ENCODE results near the gene MSI2. TPM values are rescaled to one million over a fixed set of nuclear protein-coding genes. Genes with fewer than 3 reads are reported as not detected.
"Not testable (repeated sequence)": the region's sequence is repeated elsewhere in the genome, so short reads cannot be mapped to it uniquely, and the experiment has no call there.

The MSI2 gene
- 100 to 1,000 TPM; 105 to 113 (median 109) TPM for total RNA-seq
- 43.9 TPM for polyA plus RNA-seq
- long read RNA-seq, donor 1, partial matches to known transcripts = 1 of 35 reads
- long read RNA-seq, donor 1, other reads (novel, unspliced or antisense) = 34 of 35 reads
- long read RNA-seq, donor 2, partial matches to known transcripts = 0 of 13 reads
- long read RNA-seq, donor 2, other reads (novel, unspliced or antisense) = 13 of 13 reads
- long read RNA-seq, donor 3, full-length matches to known transcripts = 4 of 54 reads
- long read RNA-seq, donor 3, partial matches to known transcripts = 12 of 54 reads
- long read RNA-seq, donor 3, other reads (novel, unspliced or antisense) = 38 of 54 reads
- long read RNA-seq, donor 4, partial matches to known transcripts = 0 of 9 reads
- long read RNA-seq, donor 4, other reads (novel, unspliced or antisense) = 9 of 9 reads

- Histone ChIP-seq H3K27ac (ENCODE audit: low read length) (peak within 1 kb of the TSS; percentile 88), H3K4me3 (ENCODE audit: low read length) (peak within 1 kb of the TSS; percentile 99), H3K4me1 (ENCODE audit: control insufficient read depth, insufficient read depth, low read length) (peaks cover 2% of the 10 kb centered on the region), H3K9me3 (ENCODE audit: control insufficient read depth, low read length) (no peaks in the 10 kb centered on the region), H3K27me3 (ENCODE audit: control insufficient read depth, insufficient read depth) (no peaks in the 10 kb centered on the region)
- ATAC-seq = peak; percentile 93
- peak; percentile 97 to 98 (median 98) for DNase-seq
- under 1% methylated on average over 86 of the region's 88 CpGs for WGBS
- intact Hi-C loops (cut with DNase I) = loop anchor here in 1 of 4 donors (10.0 kb wide), 1 partner anchor 579 kb away; no protein-coding TSS in a partner anchor
Measured at GRCh38 chr17:57255776-57256681, at the start of gene MSI2. Gene MSI2 (plus strand): TSS chr17:57256523. CDS start chr17:57256743, 220 bp downstream.

- Histone ChIP-seq H3K9me3 (ENCODE audit: control insufficient read depth, low read length) (no peaks in the 10 kb centered on the region), H3K27ac (ENCODE audit: low read length) (no peak overlapping the region), H3K27me3 (ENCODE audit: control insufficient read depth, insufficient read depth) (no peaks in the 10 kb centered on the region), H3K4me3 (ENCODE audit: low read length) (no peak overlapping the region), H3K4me1 (ENCODE audit: control insufficient read depth, insufficient read depth, low read length) (no peaks in the 10 kb centered on the region)
- DNase-seq = no peak
- WGBS = 96% methylated on average over 1 of the region's 1 CpG
- intact Hi-C loops (cut with DNase I) = no loop called here
- ATAC-seq = no peak
Measured at GRCh38 chr17:57206928-57207327, 49.4 kb upstream of the MSI2 start.

GRCh38 chr17:57207396-57207795, 48.9 kb upstream of the MSI2 start:
- Histone ChIP-seq H3K27ac (ENCODE audit: low read length) (no peak overlapping the region), H3K4me3 (ENCODE audit: low read length) (no peak overlapping the region), H3K27me3 (ENCODE audit: control insufficient read depth, insufficient read depth) (no peaks in the 10 kb centered on the region), H3K9me3 (ENCODE audit: control insufficient read depth, low read length) (no peaks in the 10 kb centered on the region), H3K4me1 (ENCODE audit: control insufficient read depth, insufficient read depth, low read length) (no peaks in the 10 kb centered on the region)
- ATAC-seq = no peak
- intact Hi-C loops (cut with DNase I) = no loop called here
- 69% methylated on average over 2 of the region's 2 CpGs for WGBS
- DNase-seq = no peak

GRCh38 chr17:57210224-57210553, 46.1 kb upstream of the MSI2 start:
- Histone ChIP-seq H3K4me1 (ENCODE audit: control insufficient read depth, insufficient read depth, low read length) (no peaks in the 10 kb centered on the region), H3K27ac (ENCODE audit: low read length) (no peak overlapping the region), H3K27me3 (ENCODE audit: control insufficient read depth, insufficient read depth) (no peaks in the 10 kb centered on the region), H3K4me3 (ENCODE audit: low read length) (no peak overlapping the region), H3K9me3 (ENCODE audit: control insufficient read depth, low read length) (no peaks in the 10 kb centered on the region)
- DNase-seq (no peak), ATAC-seq (no peak)
- intact Hi-C loops (cut with DNase I) = no loop called here

GRCh38 chr17:57210972-57211411, 45.3 kb upstream of the MSI2 start:
- DNase-seq = no peak
- no peak overlapping the region for H3K4me3 ChIP-seq (ENCODE audit: low read length)
- H3K27ac ChIP-seq (ENCODE audit: low read length) = no peak overlapping the region
- peak in 1 of 2 donors; percentile 71 for ATAC-seq
- H3K4me1 ChIP-seq (ENCODE audit: control insufficient read depth, insufficient read depth, low read length) = no peaks in the 10 kb centered on the region
- intact Hi-C loops (cut with DNase I) = no loop called here
- no peaks in the 10 kb centered on the region for H3K27me3 ChIP-seq (ENCODE audit: control insufficient read depth, insufficient read depth)
- 61% methylated on average over 3 of the region's 3 CpGs for WGBS
- H3K9me3 ChIP-seq (ENCODE audit: control insufficient read depth, low read length) = no peaks in the 10 kb centered on the region

- Histone ChIP-seq H3K27ac (ENCODE audit: low read length) (no peak overlapping the region), H3K9me3 (ENCODE audit: control insufficient read depth, low read length) (no peaks in the 10 kb centered on the region), H3K4me1 (ENCODE audit: control insufficient read depth, insufficient read depth, low read length) (no peaks in the 10 kb centered on the region), H3K27me3 (ENCODE audit: control insufficient read depth, insufficient read depth) (no peaks in the 10 kb centered on the region), H3K4me3 (ENCODE audit: low read length) (no peak overlapping the region)
- DNase-seq = no peak
- 65% methylated on average over 4 of the region's 4 CpGs for WGBS
- no peak for ATAC-seq
- intact Hi-C loops (cut with DNase I) = no loop called here
Measured at GRCh38 chr17:57211543-57211942, 44.8 kb upstream of the MSI2 start.

GRCh38 chr17:57213180-57213825, 43.0 kb upstream of the MSI2 start:
- Histone ChIP-seq H3K27ac (ENCODE audit: low read length) (no peak overlapping the region), H3K4me3 (ENCODE audit: low read length) (no peak overlapping the region), H3K9me3 (ENCODE audit: control insufficient read depth, low read length) (no peaks in the 10 kb centered on the region), H3K27me3 (ENCODE audit: control insufficient read depth, insufficient read depth) (no peaks in the 10 kb centered on the region), H3K4me1 (ENCODE audit: control insufficient read depth, insufficient read depth, low read length) (no peaks in the 10 kb centered on the region)
- DNase-seq (no peak), ATAC-seq (no peak)
- intact Hi-C loops (cut with DNase I) = no loop called here
- WGBS = 82% methylated on average over 5 of the region's 5 CpGs

- ATAC-seq (peak in 1 of 2 donors; percentile 45), DNase-seq (no peak)
- intact Hi-C loops (cut with DNase I) = no loop called here
- Histone ChIP-seq H3K27ac (ENCODE audit: low read length) (no peak overlapping the region), H3K9me3 (ENCODE audit: control insufficient read depth, low read length) (no peaks in the 10 kb centered on the region), H3K4me3 (ENCODE audit: low read length) (no peak overlapping the region), H3K4me1 (ENCODE audit: control insufficient read depth, insufficient read depth, low read length) (no peaks in the 10 kb centered on the region), H3K27me3 (ENCODE audit: control insufficient read depth, insufficient read depth) (no peaks in the 10 kb centered on the region)
- 76% methylated on average over 8 of the region's 8 CpGs for WGBS
Measured at GRCh38 chr17:57215317-57215716, 41.0 kb upstream of the MSI2 start.

- no peaks in the 10 kb centered on the region for H3K4me1 ChIP-seq (ENCODE audit: control insufficient read depth, insufficient read depth, low read length)
- H3K4me3 ChIP-seq (ENCODE audit: low read length) = no peak overlapping the region
- H3K27me3 ChIP-seq (ENCODE audit: control insufficient read depth, insufficient read depth) = no peaks in the 10 kb centered on the region
- H3K27ac ChIP-seq (ENCODE audit: low read length) = no peak overlapping the region
- ATAC-seq (no peak), DNase-seq (no peak)
- intact Hi-C loops (cut with DNase I) = no loop called here
- H3K9me3 ChIP-seq (ENCODE audit: control insufficient read depth, low read length) = no peaks in the 10 kb centered on the region
- WGBS = 72% methylated on average over 3 of the region's 3 CpGs
Measured at GRCh38 chr17:57221366-57222350, 34.7 kb upstream of the MSI2 start.

GRCh38 chr17:57222422-57222821, 33.9 kb upstream of the MSI2 start:
- WGBS = 92% methylated on average over 1 of the region's 1 CpG
- ATAC-seq; H3K4me3 ChIP-seq (ENCODE audit: low read length); DNase-seq; intact Hi-C loops (cut with DNase I); H3K27me3 ChIP-seq (ENCODE audit: control insufficient read depth, insufficient read depth); H3K9me3 ChIP-seq (ENCODE audit: control insufficient read depth, low read length); H3K4me1 ChIP-seq (ENCODE audit: control insufficient read depth, insufficient read depth, low read length); H3K27ac ChIP-seq (ENCODE audit: low read length): not testable (repeated sequence)
